AG10803 (cell line): ENCODE data around the gene PPIF.

Experiments used
- DNase-seq: peaks from one replicate; pipeline ENCODE4 v3.0.0; 2010; ENCODE audit warnings: low read depth
- H3K4me3 ChIP-seq: 2 replicates; pipeline ENCODE4 v1.5.1; 2011; ENCODE audit warnings: mild to moderate bottlenecking, low read length, control low read depth
- TF ChIP-seq, protein P1 (sequence below): conservative IDR thresholded peaks from 2 replicates; pipeline ENCODE4 v1.5.1; 2011; ENCODE audit warnings: mild to moderate bottlenecking, low read length, control low read depth, inconsistent platforms

PPIF gene

DNA sequence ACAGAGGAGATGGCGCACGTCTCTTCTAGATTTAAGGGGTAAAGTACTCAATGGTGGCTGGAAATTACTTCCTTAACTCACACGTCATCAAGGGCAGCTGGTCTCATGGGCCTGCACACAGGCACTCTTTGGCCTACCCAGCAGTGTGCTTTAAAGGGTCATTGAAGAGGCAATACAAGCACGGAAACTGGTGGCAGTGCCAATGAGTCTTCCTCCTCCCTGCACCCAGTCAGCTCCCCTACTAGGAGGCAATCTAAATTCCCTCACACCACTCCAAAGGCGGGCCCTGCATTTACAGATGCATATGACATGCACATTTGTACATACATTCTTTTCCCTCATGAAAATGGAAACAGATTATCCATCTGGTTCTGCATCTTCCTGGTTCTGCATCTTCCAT is 47.4 kb downstream of the PPIF start:
- no peak for DNase-seq
- no peak overlapping the region for H3K4me3 ChIP-seq
- TF ChIP-seq, protein P1, sequence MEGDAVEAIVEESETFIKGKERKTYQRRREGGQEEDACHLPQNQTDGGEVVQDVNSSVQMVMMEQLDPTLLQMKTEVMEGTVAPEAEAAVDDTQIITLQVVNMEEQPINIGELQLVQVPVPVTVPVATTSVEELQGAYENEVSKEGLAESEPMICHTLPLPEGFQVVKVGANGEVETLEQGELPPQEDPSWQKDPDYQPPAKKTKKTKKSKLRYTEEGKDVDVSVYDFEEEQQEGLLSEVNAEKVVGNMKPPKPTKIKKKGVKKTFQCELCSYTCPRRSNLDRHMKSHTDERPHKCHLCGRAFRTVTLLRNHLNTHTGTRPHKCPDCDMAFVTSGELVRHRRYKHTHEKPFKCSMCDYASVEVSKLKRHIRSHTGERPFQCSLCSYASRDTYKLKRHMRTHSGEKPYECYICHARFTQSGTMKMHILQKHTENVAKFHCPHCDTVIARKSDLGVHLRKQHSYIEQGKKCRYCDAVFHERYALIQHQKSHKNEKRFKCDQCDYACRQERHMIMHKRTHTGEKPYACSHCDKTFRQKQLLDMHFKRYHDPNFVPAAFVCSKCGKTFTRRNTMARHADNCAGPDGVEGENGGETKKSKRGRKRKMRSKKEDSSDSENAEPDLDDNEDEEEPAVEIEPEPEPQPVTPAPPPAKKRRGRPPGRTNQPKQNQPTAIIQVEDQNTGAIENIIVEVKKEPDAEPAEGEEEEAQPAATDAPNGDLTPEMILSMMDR: no peak

DNA sequence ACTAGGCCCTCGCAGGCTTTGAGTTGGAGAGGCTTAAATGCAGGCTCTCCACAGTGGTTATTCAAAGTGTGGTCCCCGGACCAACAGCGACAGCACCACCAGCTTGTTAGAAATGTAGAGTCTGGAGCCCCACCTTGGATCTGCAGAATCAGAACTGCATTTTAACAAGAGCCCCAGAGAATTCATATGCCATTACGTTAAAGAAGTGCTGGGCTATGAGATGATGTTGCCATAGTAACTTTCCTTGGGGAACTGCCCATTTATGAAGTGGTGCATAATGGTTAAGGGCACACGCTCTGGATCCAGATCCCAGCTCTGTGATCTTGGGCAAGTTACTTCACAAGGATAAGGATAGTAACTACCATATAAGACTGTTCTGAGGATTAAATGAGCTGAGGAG is 49.3 kb downstream of the PPIF start:
- TF ChIP-seq, protein P1: no peak
- no peak for DNase-seq
- no peak overlapping the region for H3K4me3 ChIP-seq

DNA sequence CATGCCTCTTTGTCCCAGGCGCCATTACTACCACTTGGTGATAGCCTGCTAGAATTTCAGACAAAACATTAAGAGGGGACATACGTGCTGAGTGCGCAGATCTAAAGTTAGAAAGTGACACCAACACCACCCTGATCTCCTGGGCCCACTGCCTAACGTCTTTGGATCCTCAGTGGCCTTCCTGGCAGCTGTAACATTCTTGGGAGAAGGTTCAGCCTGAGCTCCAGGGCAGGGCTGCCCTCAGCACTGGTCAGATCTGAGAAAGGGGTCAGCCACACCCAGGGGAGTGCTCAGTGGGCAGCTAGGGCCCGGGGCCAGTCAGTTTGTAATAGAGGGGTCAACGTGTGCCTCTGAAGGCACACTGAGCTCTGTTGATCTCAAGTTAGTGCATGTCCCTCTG is 49.8 kb downstream of the PPIF start:
- H3K4me3 ChIP-seq: no peak overlapping the region
- no peak for DNase-seq
- TF ChIP-seq, protein P1: no peak

DNA sequence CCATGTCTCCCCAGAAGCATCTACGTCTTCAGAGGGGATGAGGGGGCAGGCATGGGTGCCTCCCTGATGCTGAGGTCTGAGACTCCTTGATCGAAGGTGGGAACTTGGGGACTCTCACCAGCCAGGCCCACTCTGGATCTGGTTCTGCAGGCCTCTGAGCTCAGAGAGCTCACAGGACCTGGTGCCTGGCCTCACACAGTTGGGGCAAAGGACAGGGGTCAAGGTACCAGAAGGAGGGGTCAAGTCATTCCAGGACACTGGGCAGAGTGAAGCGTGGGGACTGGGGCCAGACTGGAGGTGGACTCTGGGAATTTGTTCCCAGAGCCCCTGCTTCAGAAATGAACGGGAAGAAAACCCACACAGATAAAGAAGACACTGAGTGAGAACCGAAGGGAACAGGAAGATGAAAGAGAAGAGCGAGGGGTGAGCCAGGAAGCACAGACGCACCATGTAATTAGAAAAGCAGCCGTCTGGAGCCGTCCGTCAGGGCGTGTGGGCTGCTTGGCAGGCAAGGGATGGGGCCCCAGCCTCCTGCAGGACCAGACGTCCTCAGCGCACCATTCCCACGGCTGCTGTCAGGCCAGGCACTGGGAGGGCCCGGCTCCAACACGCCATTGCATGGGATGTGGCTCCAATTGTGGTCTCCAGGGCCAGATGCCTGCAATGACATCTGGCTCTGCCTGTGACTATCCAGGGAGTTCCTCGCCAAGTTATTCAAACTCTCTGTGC is 50.5 kb downstream of the PPIF start:
- no peak overlapping the region for H3K4me3 ChIP-seq
- TF ChIP-seq, protein P1: no peak
- peak; percentile 96 for DNase-seq

DNA sequence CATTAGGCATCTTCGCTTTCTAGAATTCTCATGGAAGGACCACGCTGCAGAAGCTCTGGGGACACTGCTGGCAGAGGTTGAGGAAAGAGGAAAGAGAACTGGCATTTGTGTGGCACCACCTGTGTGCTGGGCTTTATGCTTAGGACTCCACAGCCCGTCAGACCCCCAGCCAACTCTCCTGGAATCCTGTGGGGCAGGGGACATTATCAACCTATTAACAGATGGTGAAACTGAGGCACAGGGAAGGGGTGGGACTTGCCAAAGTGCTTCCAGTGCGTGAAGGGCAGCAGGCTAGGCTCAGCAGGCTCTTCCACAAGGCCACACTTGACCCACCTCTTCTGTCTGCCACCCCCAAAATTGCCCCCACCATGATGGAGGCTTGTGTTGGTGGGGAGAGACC is 51.4 kb downstream of the PPIF start:
- peak overlapping the region; percentile 8; the same call in 1 of the 2 replicates for H3K4me3 ChIP-seq
- TF ChIP-seq, protein P1: no peak
- DNase-seq: no peak

DNA sequence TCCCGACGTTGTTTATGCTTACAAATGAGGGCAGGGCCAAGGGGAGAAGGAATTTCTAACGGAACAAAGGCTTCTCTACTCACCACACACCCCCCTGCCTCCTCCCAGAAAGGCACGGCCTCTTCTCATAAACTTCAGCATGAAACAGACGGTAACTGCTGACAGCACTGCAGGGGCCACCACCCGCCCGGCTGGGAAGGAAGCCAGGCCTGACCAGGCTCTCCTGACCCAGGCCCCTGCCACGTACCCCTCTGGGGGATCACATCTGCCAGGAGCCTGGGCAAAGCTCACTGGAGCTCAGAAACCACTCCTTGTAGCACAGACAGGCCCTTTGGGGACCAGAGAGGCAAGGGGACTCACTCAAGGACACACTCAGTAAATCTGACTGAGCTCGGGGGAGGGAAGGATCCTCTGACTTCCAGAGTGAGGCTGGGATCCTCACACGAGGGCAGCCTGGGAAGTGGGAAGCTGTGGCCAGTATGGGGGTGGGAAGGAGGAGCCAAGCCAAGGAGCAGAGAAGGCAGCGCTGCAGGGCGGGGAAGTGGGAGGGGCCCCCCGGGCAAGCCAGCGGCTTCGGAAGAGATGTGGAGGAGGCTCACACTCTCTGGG is 52.1 kb downstream of the PPIF start:
- peak; percentile 98 for DNase-seq
- TF ChIP-seq, protein P1: no peak
- H3K4me3 ChIP-seq: peak overlapping the region; percentile 42
